ENCODE data around the gene PRR22. TPM values are rescaled to one million over a fixed set of nuclear protein-coding genes. Genes with fewer than 3 reads are reported as not detected.

PRR22 gene
- total RNA-seq, 3 donors from 2014 or later (not counting 1 experiment from before 2014, with no cell fraction given) = 2.4 to 5.4 (median 4.2) TPM

GRCh38 chr19:5778402-5778801 is 6.1 kb downstream of the PRR22 start:
- Mint-ChIP-seq H3K36me3 (no peaks in the 10 kb centered on the region), H3K9me3 (no peaks in the 10 kb centered on the region), H3K27ac (no peak overlapping the region), H3K4me1 (no peaks in the 10 kb centered on the region), H3K4me3 (no peak overlapping the region), H3K27me3 (ENCODE audit: low read depth in 2 of 2) (no peaks in the 10 kb centered on the region)
- ATAC-seq = no peak
- Histone ChIP-seq H3K27ac (ENCODE audit: low read length) (no peak overlapping the region), H3K36me3 (ENCODE audit: control insufficient read depth, insufficient read depth, low read length) (no peaks in the 10 kb centered on the region), H3K27me3 (ENCODE audit: control insufficient read depth, insufficient read depth, low read length) (no peaks in the 10 kb centered on the region), H3K4me1 (ENCODE audit: control insufficient read depth, insufficient read depth, low read length) (no peaks in the 10 kb centered on the region), H3K4me3 (ENCODE audit: low read length) (no peak overlapping the region), H3K9me3 (ENCODE audit: control insufficient read depth, insufficient read depth, low read length) (no peaks in the 10 kb centered on the region)
- DNase-seq = no peak
- no peak for TF ChIP-seq CTCF (IDR thresholded peaks at IDR 0.05)
- WGBS (ENCODE audit: insufficient coverage) = 94% methylated on average over 17 of the region's 17 CpGs
- intact Hi-C loops (cut with micrococcal nuclease) = no loop called here

GRCh38 chr19:5775668-5776309 is 8.8 kb downstream of the PRR22 start:
- Histone ChIP-seq H3K4me1 (ENCODE audit: control insufficient read depth, insufficient read depth, low read length) (no peaks in the 10 kb centered on the region), H3K4me3 (ENCODE audit: low read length) (no peak overlapping the region), H3K36me3 (ENCODE audit: control insufficient read depth, insufficient read depth, low read length) (no peaks in the 10 kb centered on the region), H3K27me3 (ENCODE audit: control insufficient read depth, insufficient read depth, low read length) (no peaks in the 10 kb centered on the region), H3K27ac (ENCODE audit: low read length) (no peak overlapping the region), H3K9me3 (ENCODE audit: control insufficient read depth, insufficient read depth, low read length) (no peaks in the 10 kb centered on the region)
- Mint-ChIP-seq H3K4me1 (no peaks in the 10 kb centered on the region), H3K27me3 (ENCODE audit: low read depth in 2 of 2) (no peaks in the 10 kb centered on the region), H3K4me3 (no peak overlapping the region), H3K27ac (no peak overlapping the region), H3K36me3 (no peaks in the 10 kb centered on the region), H3K9me3 (no peaks in the 10 kb centered on the region)
- no peak for TF ChIP-seq CTCF (IDR thresholded peaks at IDR 0.05)
- intact Hi-C loops (cut with micrococcal nuclease) = no loop called here
- ATAC-seq = no peak
- 85% methylated on average over 17 of the region's 17 CpGs for WGBS (ENCODE audit: insufficient coverage)
- DNase-seq = no peak

GRCh38 chr19:5774921-5775320 is 9.6 kb downstream of the PRR22 start:
- intact Hi-C loops (cut with micrococcal nuclease) = no loop called here
- H3K4me3 ChIP-seq (ENCODE audit: low read length) = no peak overlapping the region
- no peaks in the 10 kb centered on the region for H3K4me1 ChIP-seq (ENCODE audit: control insufficient read depth, insufficient read depth, low read length)
- H3K27me3 ChIP-seq (ENCODE audit: control insufficient read depth, insufficient read depth, low read length) = no peaks in the 10 kb centered on the region
- DNase-seq (no peak), ATAC-seq (no peak)
- Mint-ChIP-seq H3K27ac (no peak overlapping the region), H3K9me3 (no peaks in the 10 kb centered on the region), H3K27me3 (ENCODE audit: low read depth in 2 of 2) (no peaks in the 10 kb centered on the region), H3K36me3 (no peaks in the 10 kb centered on the region), H3K4me1 (no peaks in the 10 kb centered on the region), H3K4me3 (no peak overlapping the region)
- 87% methylated on average over 7 of the region's 8 CpGs for WGBS (ENCODE audit: insufficient coverage)
- H3K27ac ChIP-seq (ENCODE audit: low read length) = no peak overlapping the region
- no peaks in the 10 kb centered on the region for H3K9me3 ChIP-seq (ENCODE audit: control insufficient read depth, insufficient read depth, low read length)
- TF ChIP-seq CTCF (IDR thresholded peaks at IDR 0.05) = no peak
- H3K36me3 ChIP-seq (ENCODE audit: control insufficient read depth, insufficient read depth, low read length) = no peaks in the 10 kb centered on the region

- H3K36me3 Mint-ChIP-seq = no peaks in the 10 kb centered on the region
- Histone ChIP-seq H3K9me3 (ENCODE audit: control insufficient read depth, insufficient read depth, low read length) (no peaks in the 10 kb centered on the region), H3K4me3 (ENCODE audit: low read length) (no peak overlapping the region), H3K4me1 (ENCODE audit: control insufficient read depth, insufficient read depth, low read length) (no peaks in the 10 kb centered on the region), H3K27ac (ENCODE audit: low read length) (no peak overlapping the region), H3K36me3 (ENCODE audit: control insufficient read depth, insufficient read depth, low read length) (no peaks in the 10 kb centered on the region), H3K27me3 (ENCODE audit: control insufficient read depth, insufficient read depth, low read length) (no peaks in the 10 kb centered on the region)
- intact Hi-C loops (cut with micrococcal nuclease) = no loop called here
- no peaks in the 10 kb centered on the region for H3K9me3 Mint-ChIP-seq
- H3K4me1 Mint-ChIP-seq = no peaks in the 10 kb centered on the region
- no peak for TF ChIP-seq CTCF (IDR thresholded peaks at IDR 0.05)
- 82% methylated on average over 5 of the region's 5 CpGs for WGBS (ENCODE audit: insufficient coverage)
- no peaks in the 10 kb centered on the region for H3K27me3 Mint-ChIP-seq (ENCODE audit: low read depth in 2 of 2)
- no peak overlapping the region for H3K4me3 Mint-ChIP-seq
- no peak for ATAC-seq
- H3K27ac Mint-ChIP-seq = no peak overlapping the region
- no peak for DNase-seq
Observed at GRCh38 chr19:5773276-5773675, 11.3 kb downstream of the PRR22 start.

Measured in natural killer cell (primary cell).